Mesendoderm (in vitro differentiated cells): Measurements from ENCODE around the gene FHIP1A.

Experiments
- DNase-seq: peaks from one replicate; pipeline ENCODE4 v3.0.0; 2013
- H2AK5ac ChIP-seq: 2 replicates; pipeline ENCODE4 v1.6.1; 2013; ENCODE audit warnings: low read length, inconsistent platforms
- H2BK120ac ChIP-seq: 2 replicates; pipeline ENCODE4 v1.6.1; 2013; ENCODE audit warnings: low read depth, mild to moderate bottlenecking, low read length, moderate library complexity, mixed read lengths
- H2BK15ac ChIP-seq: replicated peaks from 2 replicates; pipeline ENCODE4 v1.6.1; 2013; ENCODE audit warnings: low read depth, mild to moderate bottlenecking, moderate library complexity
- H2BK5ac ChIP-seq: 2 replicates; pipeline ENCODE4 v1.6.1; 2013; ENCODE audit warnings: low read length, inconsistent platforms
- H3K18ac ChIP-seq: 2 replicates; pipeline ENCODE4 v1.6.1; 2013; ENCODE audit warnings: mild to moderate bottlenecking, low read length, mixed read lengths
- H3K23ac ChIP-seq: one replicate; pipeline ENCODE4 v1.6.1; 2013; ENCODE audit warnings: low read length
- H3K27ac ChIP-seq: 2 replicates; pipeline ENCODE4 v1.5.1; 2013; ENCODE audit warnings: low read depth, mild to moderate bottlenecking, inconsistent platforms, low read length, moderate library complexity
- H3K27me3 ChIP-seq: 2 replicates; pipeline ENCODE4 v1.6.1; 2013; ENCODE audit warnings: low read length, control low read depth, mild to moderate bottlenecking, inconsistent platforms; ENCODE audit not compliant: insufficient read depth, poor library complexity
- H3K36me3 ChIP-seq: 2 replicates; pipeline ENCODE4 v1.6.1; 2013; ENCODE audit warnings: low read length, inconsistent platforms; ENCODE audit not compliant: control insufficient read depth, insufficient read depth
- H3K4ac ChIP-seq: one replicate; pipeline ENCODE4 v1.6.1; 2013; ENCODE audit warnings: low read depth, mild to moderate bottlenecking, low read length, moderate library complexity
- H3K4me1 ChIP-seq: 2 replicates; pipeline ENCODE4 v1.6.1; 2013; ENCODE audit warnings: low read depth, low read length, inconsistent platforms; ENCODE audit not compliant: control insufficient read depth
- H3K4me2 ChIP-seq: 2 replicates; pipeline ENCODE4 v1.6.1; 2013; ENCODE audit warnings: low read length
- H3K4me3 ChIP-seq: 2 replicates; pipeline ENCODE4 v1.5.1; 2013; ENCODE audit warnings: mild to moderate bottlenecking, low read length
- H3K56ac ChIP-seq: one replicate; pipeline ENCODE4 v1.6.1; 2013; ENCODE audit warnings: low read length
- H3K79me1 ChIP-seq: 2 replicates; pipeline ENCODE4 v1.6.1; 2013; ENCODE audit warnings: low read length, inconsistent platforms
- H3K79me2 ChIP-seq: 2 replicates; pipeline ENCODE4 v1.6.1; 2013; ENCODE audit warnings: mild to moderate bottlenecking, low read length; ENCODE audit not compliant: control insufficient read depth, insufficient read depth
- H3K9ac ChIP-seq: 2 replicates; pipeline ENCODE4 v1.6.1; 2013; ENCODE audit warnings: low read length, inconsistent platforms
- H4K5ac ChIP-seq: one replicate; pipeline ENCODE4 v1.6.1; 2013; ENCODE audit warnings: low read length
- H4K8ac ChIP-seq: one replicate; pipeline ENCODE4 v1.6.1; 2013; ENCODE audit warnings: low read depth, mild to moderate bottlenecking, control low read depth, low read length, moderate library complexity
- WGBS: extraction: QIAGEN DNeasy Blood & Tissue Kit; methylation state at CpG from one replicate; pipeline ENCODE4 v1.1.7; 2013; ENCODE audit warnings: low lambda C conversion rate, missing lambda C conversion rate; ENCODE audit not compliant: insufficient coverage; ENCODE audit errors: extremely low coverage; 5-methylcytosine and 5-hydroxymethylcytosine counted together

FHIP1A gene

GRCh38 chr4:151408380-151408629, 671 bp upstream of the FHIP1A start:
- Histone ChIP-seq H3K27me3 (no peaks in the 10 kb centered on the region), H2BK5ac (no peak overlapping the region), H3K56ac (peak overlapping the region; percentile 97), H3K9ac (peak overlapping the region; percentile 88), H3K79me2 (peaks cover 7% of the 10 kb centered on the region), H3K79me1 (no peaks in the 10 kb centered on the region), H2BK120ac (no peak overlapping the region), H3K4me1 (no peaks in the 10 kb centered on the region), H3K23ac (no peak overlapping the region), H3K18ac (peak overlapping the region; percentile 2), H2AK5ac (no peak overlapping the region), H3K27ac (peak overlapping the region; percentile 18), H3K4me3 (peak overlapping the region; percentile 90), H2BK15ac (no peak overlapping the region), H3K4me2 (peak overlapping the region; percentile 95), H4K5ac (no peak overlapping the region), H4K8ac (no peak overlapping the region), H3K4ac (no peak overlapping the region), H3K36me3 (no peaks in the 10 kb centered on the region)
- no peak for DNase-seq
- no CpG with 5 or more reads among the region's 8 CpGs for WGBS

- Histone ChIP-seq H3K4me3 (peak overlapping the region; percentile 60), H3K79me2 (peaks cover 7% of the 10 kb centered on the region), H3K4me2 (peak overlapping the region; percentile 79), H3K9ac (peak overlapping the region; percentile 73), H3K79me1 (no peaks in the 10 kb centered on the region), H3K4me1 (no peaks in the 10 kb centered on the region), H3K23ac (peak overlapping the region; percentile 80), H2BK120ac (no peak overlapping the region), H4K5ac (no peak overlapping the region), H3K36me3 (no peaks in the 10 kb centered on the region), H3K4ac (no peak overlapping the region), H3K56ac (peak overlapping the region; percentile 77), H3K18ac (peak overlapping the region; percentile 2), H2AK5ac (no peak overlapping the region), H4K8ac (no peak overlapping the region), H3K27ac (peak overlapping the region; percentile 3), H2BK15ac (no peak overlapping the region), H3K27me3 (no peaks in the 10 kb centered on the region), H2BK5ac (no peak overlapping the region)
- WGBS, result no CpG with 5 or more reads among the region's 27 CpGs
- DNase-seq, result peak; percentile 82
These were observed 716 bp downstream of the FHIP1A start for GRCh38 chr4:151409470-151410313.

GRCh38 chr4:151415978-151416377, 7.0 kb downstream of the FHIP1A start:
- no peak overlapping the region for H4K8ac ChIP-seq
- H3K27me3 ChIP-seq, result no peaks in the 10 kb centered on the region
- no peaks in the 10 kb centered on the region for H3K79me1 ChIP-seq
- no peak overlapping the region for H3K27ac ChIP-seq
- no peak overlapping the region for H3K4ac ChIP-seq
- no peak for DNase-seq
- H3K9ac ChIP-seq, result no peak overlapping the region
- H3K79me2 ChIP-seq, result peaks cover 4% of the 10 kb centered on the region
- no peak overlapping the region for H3K56ac ChIP-seq
- no peak overlapping the region for H2BK120ac ChIP-seq
- no peak overlapping the region for H3K18ac ChIP-seq
- no peak overlapping the region for H3K23ac ChIP-seq
- no peak overlapping the region for H2AK5ac ChIP-seq
- H4K5ac ChIP-seq, result no peak overlapping the region
- H3K4me1 ChIP-seq, result no peaks in the 10 kb centered on the region
- no peaks in the 10 kb centered on the region for H3K36me3 ChIP-seq
- H2BK15ac ChIP-seq, result no peak overlapping the region
- H3K4me3 ChIP-seq, result no peak overlapping the region
- no peak overlapping the region for H3K4me2 ChIP-seq
- no peak overlapping the region for H2BK5ac ChIP-seq

DNA sequence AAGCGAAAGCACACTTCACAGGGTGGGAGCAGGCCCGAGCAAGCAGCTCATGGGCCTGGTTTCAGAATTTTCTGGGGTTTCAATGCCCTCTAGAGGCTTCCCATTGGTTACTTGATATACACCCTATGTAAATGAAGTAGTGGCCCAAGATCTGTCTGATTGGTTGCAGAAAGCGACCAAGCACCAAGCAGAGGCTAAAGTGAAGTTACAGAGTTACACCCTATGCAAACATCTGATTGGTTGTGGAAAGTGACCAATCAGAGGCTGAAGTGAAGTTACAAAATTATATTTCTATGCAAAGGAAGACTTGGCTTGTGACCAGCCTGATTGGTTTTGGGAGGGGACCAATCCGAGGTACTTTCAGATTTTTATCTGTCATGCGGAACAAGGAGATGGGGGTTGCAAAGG, 8.2 kb downstream of the FHIP1A start:
- no peak overlapping the region for H4K5ac ChIP-seq
- no peaks in the 10 kb centered on the region for H3K27me3 ChIP-seq
- WGBS, result no CpG with 5 or more reads among the region's 5 CpGs
- H2BK120ac ChIP-seq, result no peak overlapping the region
- no peak overlapping the region for H3K4me2 ChIP-seq
- H2AK5ac ChIP-seq, result no peak overlapping the region
- H3K18ac ChIP-seq, result no peak overlapping the region
- H3K23ac ChIP-seq, result no peak overlapping the region
- no peaks in the 10 kb centered on the region for H3K36me3 ChIP-seq
- no peak overlapping the region for H3K27ac ChIP-seq
- no peak overlapping the region for H2BK15ac ChIP-seq
- no peak overlapping the region for H3K9ac ChIP-seq
- no peak overlapping the region for H4K8ac ChIP-seq
- H3K56ac ChIP-seq, result no peak overlapping the region
- H3K79me1 ChIP-seq, result no peaks in the 10 kb centered on the region
- no peak overlapping the region for H2BK5ac ChIP-seq
- no peak overlapping the region for H3K4ac ChIP-seq
- peak; percentile 45 for DNase-seq
- H3K4me1 ChIP-seq, result no peaks in the 10 kb centered on the region
- no peak overlapping the region for H3K4me3 ChIP-seq
- H3K79me2 ChIP-seq, result no peaks in the 10 kb centered on the region

DNA sequence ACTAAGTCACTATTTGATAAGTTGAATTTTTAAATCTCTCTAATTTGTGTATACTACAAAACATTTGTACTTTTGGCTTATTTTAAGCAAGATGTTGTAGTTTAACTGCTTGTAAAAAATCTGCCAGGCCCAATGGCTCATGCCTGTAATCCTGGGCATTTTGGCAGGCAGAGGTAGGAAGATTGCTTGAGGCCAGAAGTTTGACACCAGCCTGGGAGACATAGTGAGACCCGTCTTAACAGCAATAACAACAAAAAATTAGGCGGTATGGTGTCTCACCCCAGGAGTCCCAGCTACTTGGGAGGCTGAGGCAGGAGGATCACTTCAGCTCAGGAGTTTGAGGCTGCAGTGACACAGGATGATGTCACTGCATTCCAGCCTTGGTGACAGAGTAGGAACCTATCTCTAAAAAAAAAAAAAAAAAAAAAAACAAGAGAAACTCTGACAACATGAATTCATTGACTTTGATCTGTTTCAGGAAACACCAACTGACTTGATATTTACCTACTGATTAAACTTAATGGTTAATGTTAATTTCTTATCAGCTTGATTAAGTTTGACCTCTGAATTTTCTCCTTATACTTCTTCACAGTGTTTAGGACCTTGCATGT, 8.9 kb downstream of the FHIP1A start:
- Histone ChIP-seq H3K18ac (no peak overlapping the region), H3K4me1 (no peaks in the 10 kb centered on the region), H2BK15ac (no peak overlapping the region), H3K4me2 (no peak overlapping the region), H3K79me2 (no peaks in the 10 kb centered on the region), H3K4ac (no peak overlapping the region), H3K56ac (no peak overlapping the region), H2BK5ac (no peak overlapping the region), H3K23ac (no peak overlapping the region), H3K4me3 (no peak overlapping the region), H4K5ac (no peak overlapping the region), H3K27ac (no peak overlapping the region), H3K9ac (no peak overlapping the region), H3K79me1 (no peaks in the 10 kb centered on the region), H3K36me3 (no peaks in the 10 kb centered on the region), H2AK5ac (no peak overlapping the region), H2BK120ac (no peak overlapping the region), H4K8ac (no peak overlapping the region), H3K27me3 (no peaks in the 10 kb centered on the region)
- peak; percentile 54 for DNase-seq
- no CpG with 5 or more reads among the region's 2 CpGs for WGBS

GRCh38 chr4:151418385-151418784, 9.4 kb downstream of the FHIP1A start:
- H2AK5ac ChIP-seq, result no peak overlapping the region
- no peak overlapping the region for H3K4me2 ChIP-seq
- H3K27me3 ChIP-seq, result no peaks in the 10 kb centered on the region
- no peaks in the 10 kb centered on the region for H3K4me1 ChIP-seq
- no peak overlapping the region for H2BK15ac ChIP-seq
- no peak overlapping the region for H4K8ac ChIP-seq
- H3K23ac ChIP-seq, result no peak overlapping the region
- no peak overlapping the region for H3K4ac ChIP-seq
- no peak overlapping the region for H4K5ac ChIP-seq
- DNase-seq, result peak; percentile 57
- H3K27ac ChIP-seq, result no peak overlapping the region
- no peak overlapping the region for H3K9ac ChIP-seq
- no peak overlapping the region for H3K4me3 ChIP-seq
- no peak overlapping the region for H2BK120ac ChIP-seq
- no peak overlapping the region for H2BK5ac ChIP-seq
- no peak overlapping the region for H3K18ac ChIP-seq
- H3K36me3 ChIP-seq, result no peaks in the 10 kb centered on the region
- no peak overlapping the region for H3K56ac ChIP-seq
- no peaks in the 10 kb centered on the region for H3K79me2 ChIP-seq
- H3K79me1 ChIP-seq, result no peaks in the 10 kb centered on the region
